Subcutaneous adipose tissue (tissue), 4 donors: ENCODE results near the gene ZNF521. TPM values are rescaled to one million over a fixed set of nuclear protein-coding genes. Genes with fewer than 3 reads are reported as not detected.

Source experiments
- CTCF ChIP-seq: fragments of 450-650 bp; IDR thresholded peaks from one replicate; pipeline ENCODE4 v1.5.1; 2016; ENCODE audit warnings: low read depth, mild to moderate bottlenecking, control low read depth, antibody characterized with exemption, moderate library complexity
- total RNA-seq, 4 donors: library from RNA; depleted of rRNA; stranded (reverse); fragments of >200 nt; gene quantifications; one replicate each; pipeline ENCODE4 v1.1.0, GENCODE V29; 2016

Gene ZNF521
- total RNA-seq, 4 donors from 2014 or later, result 20.7 to 56.2 (median 37.4) TPM

DNA sequence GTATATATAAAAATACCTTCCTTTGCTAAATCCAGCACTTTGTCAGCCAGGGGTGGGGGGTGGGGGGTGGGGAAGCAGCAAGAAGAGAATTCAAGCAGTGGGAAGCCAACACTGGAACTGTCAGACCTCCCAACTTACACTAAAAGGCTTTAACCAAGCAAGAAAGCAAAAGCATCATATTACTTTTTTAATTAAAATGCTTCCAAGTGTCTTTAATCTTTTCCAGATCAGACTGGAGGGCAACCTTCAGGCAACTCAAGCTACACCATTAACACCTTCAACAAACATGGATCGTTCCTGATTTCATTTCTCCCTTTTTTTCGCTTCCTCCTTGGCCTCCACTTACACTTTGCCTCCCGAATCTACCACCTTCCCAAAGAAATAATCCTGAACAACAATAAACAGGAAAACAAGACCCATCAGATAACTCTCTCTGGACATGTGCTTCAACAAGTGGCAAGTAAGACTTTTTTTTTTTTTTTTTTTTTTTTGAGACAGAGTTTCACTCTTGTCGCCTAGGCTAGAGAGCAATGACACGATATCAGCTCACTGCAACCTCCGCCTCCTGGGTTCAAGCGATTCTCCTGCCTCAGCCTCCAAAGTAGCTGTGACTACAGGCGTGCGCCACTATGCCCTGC is 35.5 kb downstream of the ZNF521 start:
- no peak for TF ChIP-seq CTCF

DNA sequence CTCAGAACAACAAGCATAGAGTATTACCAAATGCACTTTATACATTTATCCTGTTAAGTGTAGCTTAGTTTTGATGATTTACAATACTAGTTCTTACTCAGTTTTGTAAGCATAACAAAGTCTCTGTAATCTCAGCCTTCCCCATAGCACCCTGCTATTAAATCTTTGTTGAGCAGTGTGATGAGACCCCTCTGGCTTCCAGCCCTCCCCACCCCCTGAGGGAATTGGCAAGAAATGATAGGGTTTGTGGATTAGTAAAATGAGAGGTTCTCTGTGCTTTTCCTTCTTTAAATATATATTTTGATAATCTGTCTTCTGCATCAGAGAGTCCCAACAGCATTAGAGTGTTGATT is 37.2 kb downstream of the ZNF521 start:
- TF ChIP-seq CTCF, result no peak

- TF ChIP-seq CTCF, result no peak
Measured at GRCh38 chr18:25314151-25314837, 37.7 kb downstream of the ZNF521 start.

GRCh38 chr18:25313268-25313667 is 38.7 kb downstream of the ZNF521 start:
- TF ChIP-seq CTCF, result no peak

- no peak for TF ChIP-seq CTCF
Measured at GRCh38 chr18:25310045-25310444, 41.9 kb downstream of the ZNF521 start.

- TF ChIP-seq CTCF, result no peak
Measured at GRCh38 chr18:25308381-25308780, 43.6 kb downstream of the ZNF521 start.

- TF ChIP-seq CTCF, result no peak
Measured at GRCh38 chr18:25307192-25307591, 44.8 kb downstream of the ZNF521 start.
